ENCODE data around the gene RANGAP1.

RANGAP1 gene

DNA sequence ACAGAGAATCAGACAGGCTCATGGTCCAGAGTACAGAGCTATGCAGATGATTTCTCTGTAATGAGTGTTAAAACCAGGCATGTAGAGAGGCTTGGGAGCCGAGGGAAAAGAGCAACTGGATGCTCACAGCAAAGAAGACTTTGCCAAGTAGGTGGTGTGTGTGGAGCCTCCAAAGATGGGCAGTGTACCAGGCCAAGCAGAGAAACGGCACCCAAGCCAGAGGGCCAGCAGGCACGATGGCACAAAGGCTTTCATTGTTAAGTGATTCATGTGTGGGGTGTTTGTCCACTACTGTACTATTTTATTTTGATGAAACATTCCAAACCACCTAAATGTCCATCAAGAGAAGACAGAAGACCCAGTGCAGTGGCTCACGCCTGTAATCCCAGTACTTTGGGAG is 11.1 kb downstream of the RANGAP1 start:
- ATAC-seq, result no peak
- TF ChIP-seq TCF4 (CRISPR knock-in tag; IDR thresholded peaks at IDR 0.05; ENCODE audit: borderline replicate concordance), result no peak
- TF ChIP-seq, protein P1, sequence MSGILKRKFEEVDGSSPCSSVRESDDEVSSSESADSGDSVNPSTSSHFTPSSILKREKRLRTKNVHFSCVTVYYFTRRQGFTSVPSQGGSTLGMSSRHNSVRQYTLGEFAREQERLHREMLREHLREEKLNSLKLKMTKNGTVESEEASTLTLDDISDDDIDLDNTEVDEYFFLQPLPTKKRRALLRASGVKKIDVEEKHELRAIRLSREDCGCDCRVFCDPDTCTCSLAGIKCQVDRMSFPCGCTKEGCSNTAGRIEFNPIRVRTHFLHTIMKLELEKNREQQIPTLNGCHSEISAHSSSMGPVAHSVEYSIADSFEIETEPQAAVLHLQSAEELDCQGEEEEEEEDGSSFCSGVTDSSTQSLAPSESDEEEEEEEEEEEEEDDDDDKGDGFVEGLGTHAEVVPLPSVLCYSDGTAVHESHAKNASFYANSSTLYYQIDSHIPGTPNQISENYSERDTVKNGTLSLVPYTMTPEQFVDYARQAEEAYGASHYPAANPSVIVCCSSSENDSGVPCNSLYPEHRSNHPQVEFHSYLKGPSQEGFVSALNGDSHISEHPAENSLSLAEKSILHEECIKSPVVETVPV (CRISPR knock-in tag; IDR thresholded peaks at IDR 0.05), result no peak
- no peak for TF ChIP-seq ZNF70 (CRISPR knock-in tag; IDR thresholded peaks at IDR 0.05)
- TF ChIP-seq PPARA (CRISPR knock-in tag; IDR thresholded peaks at IDR 0.05; ENCODE audit: borderline replicate concordance), result no peak
- no peak for TF ChIP-seq GLIS3 (CRISPR knock-in tag; IDR thresholded peaks at IDR 0.05)
- TF ChIP-seq, protein P2, sequence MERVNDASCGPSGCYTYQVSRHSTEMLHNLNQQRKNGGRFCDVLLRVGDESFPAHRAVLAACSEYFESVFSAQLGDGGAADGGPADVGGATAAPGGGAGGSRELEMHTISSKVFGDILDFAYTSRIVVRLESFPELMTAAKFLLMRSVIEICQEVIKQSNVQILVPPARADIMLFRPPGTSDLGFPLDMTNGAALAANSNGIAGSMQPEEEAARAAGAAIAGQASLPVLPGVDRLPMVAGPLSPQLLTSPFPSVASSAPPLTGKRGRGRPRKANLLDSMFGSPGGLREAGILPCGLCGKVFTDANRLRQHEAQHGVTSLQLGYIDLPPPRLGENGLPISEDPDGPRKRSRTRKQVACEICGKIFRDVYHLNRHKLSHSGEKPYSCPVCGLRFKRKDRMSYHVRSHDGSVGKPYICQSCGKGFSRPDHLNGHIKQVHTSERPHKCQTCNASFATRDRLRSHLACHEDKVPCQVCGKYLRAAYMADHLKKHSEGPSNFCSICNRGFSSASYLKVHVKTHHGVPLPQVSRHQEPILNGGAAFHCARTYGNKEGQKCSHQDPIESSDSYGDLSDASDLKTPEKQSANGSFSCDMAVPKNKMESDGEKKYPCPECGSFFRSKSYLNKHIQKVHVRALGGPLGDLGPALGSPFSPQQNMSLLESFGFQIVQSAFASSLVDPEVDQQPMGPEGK (CRISPR knock-in tag; IDR thresholded peaks at IDR 0.05; ENCODE audit: borderline replicate concordance), result no peak
- no peak for TF ChIP-seq ZFP30 (CRISPR knock-in tag; IDR thresholded peaks at IDR 0.05)
- no peak for TF ChIP-seq ARNTL (CRISPR knock-in tag; IDR thresholded peaks at IDR 0.05; ENCODE audit: borderline replicate concordance, low read depth)
- no peak for TF ChIP-seq SNAI2 (CRISPR knock-in tag; IDR thresholded peaks at IDR 0.05)

DNA sequence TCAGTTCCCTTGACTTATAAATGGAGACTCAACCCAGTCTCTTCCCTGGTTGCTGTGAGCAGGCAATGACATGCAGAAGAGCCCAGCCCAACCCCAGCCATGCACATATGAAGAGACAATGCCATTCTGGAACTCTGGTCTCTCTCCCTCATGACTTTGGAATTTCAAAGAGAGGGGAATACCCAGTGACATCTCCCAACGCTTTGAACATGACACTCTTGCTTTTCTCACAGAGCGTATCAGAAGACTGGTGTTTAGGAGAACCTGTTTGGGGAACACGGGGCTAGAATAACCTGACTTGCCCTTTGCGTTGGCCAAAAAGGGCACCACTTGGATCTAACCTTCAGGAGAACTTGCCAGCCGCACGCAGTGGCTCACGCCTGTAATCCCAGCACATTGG is 12.9 kb downstream of the RANGAP1 start:
- no peak for ATAC-seq
- TF ChIP-seq ISL1 (CRISPR knock-in tag; IDR thresholded peaks at IDR 0.05), result no peak
- TF ChIP-seq ESRRG (CRISPR knock-in tag; IDR thresholded peaks at IDR 0.05), result no peak
- no peak for TF ChIP-seq ARNTL (CRISPR knock-in tag; IDR thresholded peaks at IDR 0.05; ENCODE audit: borderline replicate concordance, low read depth)
- TF ChIP-seq GLIS3 (CRISPR knock-in tag; IDR thresholded peaks at IDR 0.05), result no peak
- TF ChIP-seq, protein P3, sequence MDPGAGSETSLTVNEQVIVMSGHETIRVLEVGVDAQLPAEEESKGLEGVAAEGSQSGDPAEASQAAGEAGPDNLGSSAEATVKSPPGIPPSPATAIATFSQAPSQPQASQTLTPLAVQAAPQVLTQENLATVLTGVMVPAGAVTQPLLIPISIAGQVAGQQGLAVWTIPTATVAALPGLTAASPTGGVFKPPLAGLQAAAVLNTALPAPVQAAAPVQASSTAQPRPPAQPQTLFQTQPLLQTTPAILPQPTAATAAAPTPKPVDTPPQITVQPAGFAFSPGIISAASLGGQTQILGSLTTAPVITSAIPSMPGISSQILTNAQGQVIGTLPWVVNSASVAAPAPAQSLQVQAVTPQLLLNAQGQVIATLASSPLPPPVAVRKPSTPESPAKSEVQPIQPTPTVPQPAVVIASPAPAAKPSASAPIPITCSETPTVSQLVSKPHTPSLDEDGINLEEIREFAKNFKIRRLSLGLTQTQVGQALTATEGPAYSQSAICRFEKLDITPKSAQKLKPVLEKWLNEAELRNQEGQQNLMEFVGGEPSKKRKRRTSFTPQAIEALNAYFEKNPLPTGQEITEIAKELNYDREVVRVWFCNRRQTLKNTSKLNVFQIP (CRISPR knock-in tag; IDR thresholded peaks at IDR 0.05; ENCODE audit: borderline replicate concordance, low read depth), result no peak
- no peak for TF ChIP-seq ZNF70 (CRISPR knock-in tag; IDR thresholded peaks at IDR 0.05)
- TF ChIP-seq, protein P1 (CRISPR knock-in tag; IDR thresholded peaks at IDR 0.05), result no peak
- TF ChIP-seq CSDC2 (CRISPR knock-in tag; IDR thresholded peaks at IDR 0.05), result no peak
- no peak for TF ChIP-seq TOX (CRISPR knock-in tag; IDR thresholded peaks at IDR 0.05; ENCODE audit: borderline replicate concordance)
- no peak for TF ChIP-seq TCF4 (CRISPR knock-in tag; IDR thresholded peaks at IDR 0.05; ENCODE audit: borderline replicate concordance)
- no peak for TF ChIP-seq OSR1 (CRISPR knock-in tag; IDR thresholded peaks at IDR 0.05)
- TF ChIP-seq ZFP30 (CRISPR knock-in tag; IDR thresholded peaks at IDR 0.05), result no peak
- TF ChIP-seq ZNF8 (CRISPR knock-in tag; IDR thresholded peaks at IDR 0.05), result no peak
- no peak for TF ChIP-seq RARB (CRISPR knock-in tag; IDR thresholded peaks at IDR 0.05)

DNA sequence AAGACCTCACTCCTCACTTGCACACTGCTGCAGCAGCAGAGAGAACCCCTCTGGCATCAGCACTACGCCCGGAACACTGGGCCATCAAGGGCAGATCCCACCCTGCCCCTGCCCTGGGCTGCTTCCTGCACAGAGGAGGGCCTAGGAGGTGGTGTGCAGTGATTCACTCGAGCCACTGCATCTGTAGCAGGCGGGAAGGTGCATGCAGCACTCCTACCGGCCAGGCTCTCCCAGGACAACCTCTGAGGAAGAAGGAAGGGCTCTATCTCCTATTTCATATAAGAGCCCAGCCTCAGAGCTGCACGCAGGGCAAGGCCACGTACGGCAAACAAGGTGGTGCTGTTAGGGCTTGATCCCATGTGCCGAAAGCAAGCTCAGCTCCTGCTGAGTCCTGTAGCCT is 14.2 kb downstream of the RANGAP1 start:
- TF ChIP-seq GLIS3 (CRISPR knock-in tag; IDR thresholded peaks at IDR 0.05), result no peak
- no peak for TF ChIP-seq ZNF8 (CRISPR knock-in tag; IDR thresholded peaks at IDR 0.05)
- TF ChIP-seq ESRRG (CRISPR knock-in tag; IDR thresholded peaks at IDR 0.05), result no peak
- no peak for TF ChIP-seq PPARA (CRISPR knock-in tag; IDR thresholded peaks at IDR 0.05; ENCODE audit: borderline replicate concordance)
- TF ChIP-seq ZNF565 (CRISPR knock-in tag; conservative IDR thresholded peaks at IDR 0.05; ENCODE audit: low read depth), result no peak
- TF ChIP-seq, protein P3 (CRISPR knock-in tag; IDR thresholded peaks at IDR 0.05; ENCODE audit: borderline replicate concordance, low read depth), result no peak
- TF ChIP-seq, protein P2 (CRISPR knock-in tag; IDR thresholded peaks at IDR 0.05; ENCODE audit: borderline replicate concordance), result no peak
- TF ChIP-seq, protein P4, sequence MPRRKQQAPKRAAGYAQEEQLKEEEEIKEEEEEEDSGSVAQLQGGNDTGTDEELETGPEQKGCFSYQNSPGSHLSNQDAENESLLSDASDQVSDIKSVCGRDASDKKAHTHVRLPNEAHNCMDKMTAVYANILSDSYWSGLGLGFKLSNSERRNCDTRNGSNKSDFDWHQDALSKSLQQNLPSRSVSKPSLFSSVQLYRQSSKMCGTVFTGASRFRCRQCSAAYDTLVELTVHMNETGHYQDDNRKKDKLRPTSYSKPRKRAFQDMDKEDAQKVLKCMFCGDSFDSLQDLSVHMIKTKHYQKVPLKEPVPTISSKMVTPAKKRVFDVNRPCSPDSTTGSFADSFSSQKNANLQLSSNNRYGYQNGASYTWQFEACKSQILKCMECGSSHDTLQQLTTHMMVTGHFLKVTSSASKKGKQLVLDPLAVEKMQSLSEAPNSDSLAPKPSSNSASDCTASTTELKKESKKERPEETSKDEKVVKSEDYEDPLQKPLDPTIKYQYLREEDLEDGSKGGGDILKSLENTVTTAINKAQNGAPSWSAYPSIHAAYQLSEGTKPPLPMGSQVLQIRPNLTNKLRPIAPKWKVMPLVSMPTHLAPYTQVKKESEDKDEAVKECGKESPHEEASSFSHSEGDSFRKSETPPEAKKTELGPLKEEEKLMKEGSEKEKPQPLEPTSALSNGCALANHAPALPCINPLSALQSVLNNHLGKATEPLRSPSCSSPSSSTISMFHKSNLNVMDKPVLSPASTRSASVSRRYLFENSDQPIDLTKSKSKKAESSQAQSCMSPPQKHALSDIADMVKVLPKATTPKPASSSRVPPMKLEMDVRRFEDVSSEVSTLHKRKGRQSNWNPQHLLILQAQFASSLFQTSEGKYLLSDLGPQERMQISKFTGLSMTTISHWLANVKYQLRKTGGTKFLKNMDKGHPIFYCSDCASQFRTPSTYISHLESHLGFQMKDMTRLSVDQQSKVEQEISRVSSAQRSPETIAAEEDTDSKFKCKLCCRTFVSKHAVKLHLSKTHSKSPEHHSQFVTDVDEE (CRISPR knock-in tag; IDR thresholded peaks at IDR 0.05), result no peak
- TF ChIP-seq ZFP30 (CRISPR knock-in tag; IDR thresholded peaks at IDR 0.05), result no peak
- no peak for ATAC-seq

Data from SK-N-SH treated with all-trans-retinoic acid at 6 μM for 48 hours (cell line).